Muscle layer of duodenum (tissue), 2 donors: ENCODE results near the gene DAAM1.
A peak's percentile ranks its signal among the peaks of the same experiment; 100 is the strongest.

ENCODE experiments used
- H3K27ac ChIP-seq: one replicate; pipeline ENCODE4 v1.7.0; 2013; ENCODE audit warnings: mild to moderate bottlenecking, low read length
- H3K27me3 ChIP-seq: one replicate; pipeline ENCODE4 v1.7.0; 2013; ENCODE audit warnings: low read depth, mild to moderate bottlenecking, control low read depth, low read length
- H3K36me3 ChIP-seq, 2 donors: one replicate each; pipeline ENCODE4 v1.7.0; 2013; ENCODE audit warnings: low read length in 2 of 2, control low read depth in 1 of 2, mild to moderate bottlenecking in 1 of 2; ENCODE audit not compliant: insufficient read depth in 2 of 2, control insufficient read depth in 1 of 2
- H3K4me1 ChIP-seq, 2 donors: one replicate each; pipeline ENCODE4 v1.7.0; 2013; ENCODE audit warnings: low read length in 2 of 2, mild to moderate bottlenecking in 2 of 2, control low read depth in 1 of 2, moderate library complexity in 1 of 2; ENCODE audit not compliant: insufficient read depth in 2 of 2, control insufficient read depth in 1 of 2
- H3K4me3 ChIP-seq, 2 donors: one replicate each; pipeline ENCODE4 v1.7.0; 2013; ENCODE audit warnings: low read length in 2 of 2, low read depth in 1 of 2, mild to moderate bottlenecking in 1 of 2
- H3K9me3 ChIP-seq, 2 donors: one replicate each; pipeline ENCODE4 v1.7.0; 2013; ENCODE audit warnings: low read length in 2 of 2, control low read depth in 1 of 2, mild to moderate bottlenecking in 1 of 2; ENCODE audit not compliant: control insufficient read depth in 1 of 2
- donor health status: healthy.

The DAAM1 gene

DNA sequence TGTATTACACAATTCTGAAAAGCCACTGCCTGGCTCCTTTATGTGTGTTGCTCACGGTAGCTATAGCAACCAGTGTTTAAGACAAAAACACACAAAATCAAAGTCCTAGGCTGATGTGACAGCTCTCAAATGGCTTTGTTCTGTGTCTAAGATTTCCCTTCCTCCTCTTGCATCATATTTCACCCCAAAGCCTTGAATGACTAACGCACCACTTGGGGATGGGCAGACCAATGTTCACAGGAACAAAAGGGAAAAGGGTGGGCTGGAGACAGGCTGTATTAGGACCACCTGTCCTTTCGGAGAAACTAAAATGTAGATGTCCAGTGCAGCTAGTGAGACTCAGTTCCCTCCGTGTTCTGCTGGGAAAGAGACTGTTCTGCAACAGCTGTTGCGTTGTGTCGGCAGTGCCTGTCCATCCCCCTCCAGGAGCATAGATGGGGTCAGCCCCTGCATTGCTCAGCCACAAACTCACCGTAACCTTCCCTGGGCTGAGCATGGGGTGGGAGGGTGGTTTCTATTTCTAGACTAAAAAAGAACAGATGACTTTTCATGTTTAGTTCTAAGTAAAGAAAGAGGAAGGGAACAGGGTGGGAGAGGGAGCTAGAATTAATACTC, 26.8 kb upstream of the DAAM1 start:
- Histone ChIP-seq H3K36me3 (no peaks in the 10 kb centered on the region), H3K4me3 (peak overlapping the region in 1 of 2 donors; percentile 8), H3K27me3 (no peaks in the 10 kb centered on the region), H3K4me1 (peaks cover 0 to 6% of the 10 kb centered on the region in 2 donors), H3K9me3 (no peaks in the 10 kb centered on the region), H3K27ac (peak overlapping the region; percentile 3)

DNA sequence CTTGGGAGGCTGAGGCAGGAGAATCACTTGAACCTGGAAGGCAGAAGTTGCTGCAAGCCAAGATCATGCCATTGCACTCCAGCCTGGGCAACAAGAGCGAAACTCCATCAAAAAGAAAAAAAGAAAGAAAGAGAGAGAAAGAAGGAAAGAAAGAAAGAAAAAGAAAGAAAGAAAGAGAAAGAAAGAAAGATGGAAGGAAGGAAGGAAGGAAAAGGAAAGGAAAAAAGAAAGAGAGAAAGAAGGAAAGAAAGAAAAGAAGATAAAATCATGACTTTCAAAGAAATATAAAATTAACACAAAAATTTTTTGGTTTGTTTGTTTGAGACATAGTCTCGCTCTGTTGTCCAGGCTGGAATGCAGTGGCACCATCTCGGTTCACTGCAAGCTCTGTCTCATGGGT, 22.2 kb upstream of the DAAM1 start:
- no peak overlapping the region for H3K27ac ChIP-seq
- peaks cover 0 to 6% of the 10 kb centered on the region in 2 donors for H3K4me1 ChIP-seq
- no peak overlapping the region for H3K4me3 ChIP-seq
- H3K27me3 ChIP-seq: no peaks in the 10 kb centered on the region
- no peaks in the 10 kb centered on the region for H3K9me3 ChIP-seq
- H3K36me3 ChIP-seq: no peaks in the 10 kb centered on the region

DNA sequence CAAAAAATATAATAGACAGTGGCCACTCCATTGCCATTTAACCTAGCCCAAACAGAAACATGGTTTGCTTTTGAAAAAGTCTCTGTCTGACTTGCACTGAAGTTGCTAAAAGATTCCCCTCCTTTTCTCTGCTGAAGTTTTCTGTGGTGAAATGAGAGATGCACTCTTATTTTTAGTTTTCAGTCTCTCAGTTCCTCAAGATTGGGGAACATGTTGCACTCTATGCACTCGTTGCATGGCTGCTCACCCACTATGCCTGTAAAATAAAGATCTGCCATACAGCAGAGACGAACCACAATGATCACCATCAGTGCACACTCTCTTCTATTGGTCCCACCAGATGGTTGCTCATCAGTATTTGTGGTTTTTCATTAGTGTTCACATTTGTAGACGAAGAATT, 13.1 kb upstream of the DAAM1 start:
- Histone ChIP-seq H3K4me1 (no peaks in the 10 kb centered on the region), H3K36me3 (no peaks in the 10 kb centered on the region), H3K9me3 (no peaks in the 10 kb centered on the region), H3K4me3 (no peak overlapping the region), H3K27me3 (no peaks in the 10 kb centered on the region), H3K27ac (no peak overlapping the region)

DNA sequence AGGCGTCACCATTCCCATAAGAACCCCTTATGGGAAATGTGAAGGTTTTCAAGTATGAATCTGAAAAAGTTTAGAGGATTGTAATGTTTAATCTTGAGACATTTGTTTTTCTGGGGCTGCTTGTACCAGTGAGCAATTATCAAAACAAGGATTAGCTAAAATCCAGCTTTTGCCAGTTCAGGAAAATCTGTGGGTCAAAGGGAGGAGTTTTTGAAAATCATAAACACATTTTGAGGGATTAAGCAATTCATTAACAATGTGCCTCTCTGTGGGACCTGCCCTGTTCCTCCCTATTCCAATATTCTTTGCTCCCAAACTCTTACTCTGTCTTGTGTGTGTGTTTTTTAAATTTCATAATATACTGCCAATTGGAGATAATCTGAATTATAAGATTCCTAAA, 11.7 kb upstream of the DAAM1 start:
- Histone ChIP-seq H3K27ac (no peak overlapping the region), H3K4me1 (no peaks in the 10 kb centered on the region), H3K27me3 (no peaks in the 10 kb centered on the region), H3K4me3 (no peak overlapping the region), H3K36me3 (no peaks in the 10 kb centered on the region), H3K9me3 (no peaks in the 10 kb centered on the region)

DNA sequence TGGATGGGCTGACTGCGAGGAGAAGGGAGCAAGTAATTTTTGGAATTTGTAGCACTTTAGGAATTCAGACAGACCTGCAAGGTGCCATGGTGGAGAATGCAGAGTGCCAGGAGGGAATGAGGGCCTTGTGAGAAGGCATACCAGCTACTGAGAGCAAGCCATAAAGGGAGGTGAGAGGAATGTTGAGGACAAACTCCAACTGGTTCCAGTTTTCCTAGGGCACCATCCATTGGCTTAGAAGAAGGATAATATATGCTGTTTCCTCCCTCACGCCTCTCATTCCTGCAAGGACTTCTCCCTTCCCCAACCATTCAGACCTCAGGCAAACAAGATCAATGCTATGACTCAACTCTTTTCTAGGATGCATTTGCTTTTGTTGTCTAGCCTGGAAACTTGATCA, 11.2 kb upstream of the DAAM1 start:
- Histone ChIP-seq H3K27me3 (no peaks in the 10 kb centered on the region), H3K27ac (no peak overlapping the region), H3K9me3 (no peaks in the 10 kb centered on the region), H3K4me1 (no peaks in the 10 kb centered on the region), H3K36me3 (no peaks in the 10 kb centered on the region), H3K4me3 (no peak overlapping the region)

DNA sequence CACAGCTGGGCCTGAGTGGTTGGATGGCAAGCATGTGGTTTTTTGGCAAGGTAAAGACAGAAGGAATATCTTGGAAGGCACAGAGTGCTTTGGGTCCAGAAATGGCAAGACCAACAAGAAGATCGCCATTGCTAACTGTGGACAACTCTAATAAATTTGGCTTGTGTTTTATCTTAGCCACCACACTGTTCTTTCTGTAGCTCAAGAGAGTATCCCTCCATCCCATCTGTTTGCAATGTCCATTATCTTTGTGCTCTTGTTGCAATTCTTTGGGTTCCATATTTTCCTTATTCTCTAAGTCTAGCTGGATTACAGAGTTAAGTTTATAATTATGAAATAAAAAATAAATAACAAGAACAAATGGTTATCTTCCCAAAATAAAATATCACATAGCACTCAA, 6.7 kb upstream of the DAAM1 start:
- Histone ChIP-seq H3K36me3 (no peaks in the 10 kb centered on the region), H3K27me3 (no peaks in the 10 kb centered on the region), H3K4me1 (no peaks in the 10 kb centered on the region), H3K4me3 (no peak overlapping the region), H3K9me3 (no peaks in the 10 kb centered on the region), H3K27ac (no peak overlapping the region)

DNA sequence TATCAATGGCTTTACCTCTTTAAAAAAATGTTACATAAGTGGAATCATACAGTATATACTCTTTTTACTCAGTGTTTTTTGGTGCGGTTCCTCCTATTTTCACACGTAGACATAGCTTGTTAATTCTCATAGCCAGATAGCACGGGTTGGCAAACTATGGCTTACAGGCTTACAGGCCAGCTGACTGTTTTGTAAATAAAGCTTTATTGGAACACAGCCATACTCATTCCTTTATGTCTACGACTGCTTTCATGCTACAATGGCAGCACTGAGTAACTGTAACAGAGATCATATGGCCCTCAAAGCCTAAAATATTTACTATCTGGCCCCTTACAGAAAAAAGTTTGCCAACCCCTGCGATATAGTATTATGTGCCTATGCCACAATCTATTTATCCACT, 5.8 kb upstream of the DAAM1 start:
- Histone ChIP-seq H3K27me3 (no peaks in the 10 kb centered on the region), H3K4me1 (no peaks in the 10 kb centered on the region), H3K27ac (no peak overlapping the region), H3K9me3 (no peaks in the 10 kb centered on the region), H3K36me3 (no peaks in the 10 kb centered on the region), H3K4me3 (no peak overlapping the region)

DNA sequence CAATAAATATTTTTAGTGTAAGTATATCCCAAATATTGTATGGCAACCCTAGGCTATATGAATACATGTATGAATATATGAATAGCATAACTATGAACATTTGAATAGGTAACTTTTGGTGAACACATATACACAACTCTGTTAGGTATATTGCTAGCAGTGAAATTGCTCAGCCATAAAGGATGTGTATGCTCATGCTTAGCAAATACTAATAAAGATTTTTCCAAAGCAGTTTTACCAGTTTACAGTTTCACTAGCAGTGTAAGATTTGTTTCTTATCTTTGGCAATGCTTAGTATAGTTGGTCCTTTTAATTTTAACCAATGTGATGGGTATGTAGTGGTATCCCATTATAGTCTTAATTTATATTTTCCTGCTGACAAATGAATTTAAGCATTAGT, 5.3 kb upstream of the DAAM1 start:
- no peak overlapping the region for H3K27ac ChIP-seq
- no peaks in the 10 kb centered on the region for H3K9me3 ChIP-seq
- no peaks in the 10 kb centered on the region for H3K36me3 ChIP-seq
- H3K4me1 ChIP-seq: no peaks in the 10 kb centered on the region
- H3K27me3 ChIP-seq: no peaks in the 10 kb centered on the region
- no peak overlapping the region for H3K4me3 ChIP-seq

DNA sequence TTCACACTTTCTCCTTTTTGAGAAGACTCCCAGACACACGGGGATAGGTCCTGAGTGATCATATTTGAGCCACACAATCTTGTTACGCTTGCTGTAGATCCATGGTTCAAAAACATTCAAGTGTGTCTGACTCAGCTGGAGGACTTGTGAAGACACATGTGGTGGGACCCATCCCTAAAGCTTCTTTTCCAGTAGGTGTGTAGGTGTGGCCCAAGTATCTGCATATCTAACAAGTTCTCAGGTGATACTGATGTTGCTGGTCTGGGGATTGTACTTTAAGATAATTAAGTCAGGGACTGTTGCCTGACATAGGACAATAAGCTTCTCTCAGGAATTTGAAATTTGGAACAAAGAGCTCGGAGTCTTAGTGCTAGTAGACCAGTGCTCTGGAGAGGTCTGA, 4.1 kb upstream of the DAAM1 start:
- H3K4me1 ChIP-seq: no peaks in the 10 kb centered on the region
- no peak overlapping the region for H3K4me3 ChIP-seq

DNA sequence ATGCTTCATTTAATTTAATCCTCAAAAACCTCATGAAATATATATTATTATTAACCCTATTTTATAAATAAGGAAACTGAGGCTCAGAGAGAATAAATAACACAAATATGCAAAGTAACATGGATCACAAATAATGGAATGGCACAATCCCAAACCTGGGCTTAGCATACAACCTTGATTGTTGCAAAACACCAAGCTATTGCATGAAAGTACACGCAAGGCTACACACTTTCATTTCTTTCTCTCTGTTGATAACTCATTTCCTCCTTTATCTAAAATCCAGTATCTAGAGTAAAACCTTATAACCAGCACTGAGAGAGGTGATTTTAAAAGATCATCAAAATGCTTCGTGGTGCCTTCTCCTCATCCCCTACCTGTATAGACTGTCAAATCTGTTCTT, 2.8 kb upstream of the DAAM1 start:
- no peaks in the 10 kb centered on the region for H3K27me3 ChIP-seq
- no peak overlapping the region for H3K27ac ChIP-seq
- H3K36me3 ChIP-seq: no peaks in the 10 kb centered on the region

More for the DNA sequence above, 4.1 kb upstream of the DAAM1 start:
- Histone ChIP-seq H3K27me3 (no peaks in the 10 kb centered on the region), H3K36me3 (no peaks in the 10 kb centered on the region), H3K9me3 (no peaks in the 10 kb centered on the region), H3K27ac (no peak overlapping the region)

DNA sequence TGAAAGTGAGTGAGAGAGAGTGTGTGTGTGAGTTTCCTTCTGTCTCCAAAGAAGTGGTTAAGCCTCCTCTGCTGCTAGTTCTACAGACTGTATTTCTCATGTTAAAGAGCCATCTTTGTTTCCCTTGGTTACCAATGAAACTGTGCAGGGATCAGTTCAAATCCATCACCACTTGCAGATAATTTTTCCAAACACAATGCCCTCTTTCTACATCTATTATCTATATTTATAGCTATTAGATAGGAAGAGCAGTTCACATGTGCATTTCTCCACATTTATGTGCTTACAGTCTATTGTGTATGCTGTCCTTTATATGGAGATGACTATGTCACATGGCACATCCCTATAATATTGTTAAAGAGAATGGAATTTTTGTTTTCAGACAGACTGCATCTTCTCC, 2.2 kb upstream of the DAAM1 start:
- H3K36me3 ChIP-seq: no peaks in the 10 kb centered on the region
- H3K27me3 ChIP-seq: no peaks in the 10 kb centered on the region
- no peak overlapping the region for H3K27ac ChIP-seq
- H3K4me1 ChIP-seq: peaks cover 0 to 9% of the 10 kb centered on the region in 2 donors
- no peak overlapping the region for H3K4me3 ChIP-seq
- H3K9me3 ChIP-seq: no peaks in the 10 kb centered on the region

More for the DNA sequence above, 2.8 kb upstream of the DAAM1 start:
- Histone ChIP-seq H3K4me3 (no peak overlapping the region), H3K4me1 (peaks cover 0 to 2% of the 10 kb centered on the region in 2 donors), H3K9me3 (no peaks in the 10 kb centered on the region)

DNA sequence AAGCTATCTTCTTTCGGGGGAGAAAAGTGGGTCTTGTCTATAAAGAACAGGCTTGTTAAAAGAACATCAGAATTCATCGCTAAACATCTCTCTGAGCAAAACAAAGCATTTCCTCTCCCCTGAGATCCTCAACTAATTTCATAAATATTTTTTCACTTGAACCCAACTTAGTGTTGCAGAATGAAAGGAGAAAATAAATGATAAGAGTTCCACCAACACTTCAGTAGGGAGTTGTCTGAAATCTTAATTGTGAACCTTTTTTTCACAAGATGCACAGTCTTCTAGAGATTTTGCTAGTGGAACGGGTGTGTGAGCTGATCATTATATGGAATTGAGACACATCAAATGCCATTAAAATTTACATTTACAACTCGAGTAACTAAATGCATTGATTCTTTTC, 1.3 kb upstream of the DAAM1 start:
- H3K4me1 ChIP-seq: peaks cover 0 to 16% of the 10 kb centered on the region in 2 donors
- peak overlapping the region in 1 of 2 donors; percentile 86 for H3K4me3 ChIP-seq
- H3K36me3 ChIP-seq: no peaks in the 10 kb centered on the region
- no peak overlapping the region for H3K27ac ChIP-seq
- H3K27me3 ChIP-seq: no peaks in the 10 kb centered on the region
- H3K9me3 ChIP-seq: no peaks in the 10 kb centered on the region
